GM10266 (cell line): ENCODE data around the gene LIMCH1.

ENCODE experiments used
- DNase-seq: peaks from one replicate; pipeline ENCODE4 v3.0.0; 2012; ENCODE audit errors: extremely low spot score
- CTCF ChIP-seq: IDR thresholded peaks from 2 replicates; pipeline ENCODE4 v1.5.1; 2012; ENCODE audit warnings: mild to moderate bottlenecking, low read depth; ENCODE audit not compliant: control insufficient read depth, insufficient read depth; ENCODE audit errors: missing control alignments

LIMCH1 gene

GRCh38 chr4:41575207-41575606, 37.2 kb downstream of the LIMCH1 start:
- no peak for TF ChIP-seq CTCF
- no peak for DNase-seq

- TF ChIP-seq CTCF, result no peak
- DNase-seq, result no peak
These were observed 37.7 kb downstream of the LIMCH1 start for GRCh38 chr4:41575665-41576064.

DNA sequence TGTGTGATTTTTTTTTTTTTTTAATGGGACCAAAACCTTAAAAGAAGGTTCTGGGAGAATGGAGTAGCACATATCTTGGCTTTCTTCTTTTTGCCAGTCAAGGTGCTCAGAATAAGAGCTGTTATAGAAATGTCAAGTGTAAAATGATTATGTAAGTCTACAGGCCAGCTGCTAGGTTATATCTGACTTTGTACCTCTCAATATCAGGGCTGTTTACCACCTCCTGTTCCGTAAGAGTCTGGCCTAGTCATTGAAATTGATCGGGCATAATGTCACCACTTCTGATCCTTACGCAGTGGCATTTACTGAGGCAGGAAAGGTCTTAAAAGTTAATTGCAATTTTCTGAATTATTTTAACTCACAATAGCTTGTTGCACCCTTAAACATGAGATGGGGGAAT, 41.1 kb downstream of the LIMCH1 start:
- DNase-seq, result no peak
- TF ChIP-seq CTCF, result no peak

DNA sequence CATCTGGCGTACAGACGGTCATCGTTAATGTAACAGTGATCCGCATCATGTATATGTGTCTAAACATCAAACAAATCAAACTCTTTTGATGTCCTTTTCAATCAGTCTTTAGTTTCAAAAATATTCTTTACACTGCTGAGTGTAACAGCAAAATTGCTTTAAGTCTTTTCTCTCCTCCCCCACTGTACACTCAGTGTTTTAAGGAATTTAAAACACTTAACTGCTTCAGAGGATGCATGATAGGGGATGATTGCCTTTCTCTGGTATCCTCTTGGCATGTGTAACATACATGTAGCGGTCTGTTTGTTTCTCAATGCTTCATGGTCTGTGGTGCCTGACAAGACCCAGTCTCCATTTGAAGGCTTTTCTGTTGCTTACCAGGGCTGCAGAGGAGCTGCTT, 41.6 kb downstream of the LIMCH1 start:
- no peak for DNase-seq
- no peak for TF ChIP-seq CTCF

DNA sequence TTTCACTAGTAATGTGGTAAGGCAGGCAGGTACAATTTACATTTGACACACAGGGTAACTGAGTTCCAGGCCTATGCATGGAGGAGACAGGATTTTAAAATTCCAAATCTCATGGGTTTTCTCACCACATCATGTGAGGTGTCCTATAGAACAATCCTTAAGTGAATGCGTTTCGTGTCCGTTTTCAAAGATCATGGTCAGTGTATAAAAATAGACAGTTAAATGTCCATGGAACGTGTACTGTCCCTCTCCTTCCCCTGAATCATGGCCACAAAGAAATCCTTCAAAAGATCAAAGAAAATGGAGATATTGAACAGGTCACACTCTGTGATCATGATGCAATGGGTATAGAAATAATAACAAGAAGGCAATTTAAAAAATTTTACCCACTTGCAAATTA, 42.0 kb downstream of the LIMCH1 start:
- DNase-seq, result no peak

DNA sequence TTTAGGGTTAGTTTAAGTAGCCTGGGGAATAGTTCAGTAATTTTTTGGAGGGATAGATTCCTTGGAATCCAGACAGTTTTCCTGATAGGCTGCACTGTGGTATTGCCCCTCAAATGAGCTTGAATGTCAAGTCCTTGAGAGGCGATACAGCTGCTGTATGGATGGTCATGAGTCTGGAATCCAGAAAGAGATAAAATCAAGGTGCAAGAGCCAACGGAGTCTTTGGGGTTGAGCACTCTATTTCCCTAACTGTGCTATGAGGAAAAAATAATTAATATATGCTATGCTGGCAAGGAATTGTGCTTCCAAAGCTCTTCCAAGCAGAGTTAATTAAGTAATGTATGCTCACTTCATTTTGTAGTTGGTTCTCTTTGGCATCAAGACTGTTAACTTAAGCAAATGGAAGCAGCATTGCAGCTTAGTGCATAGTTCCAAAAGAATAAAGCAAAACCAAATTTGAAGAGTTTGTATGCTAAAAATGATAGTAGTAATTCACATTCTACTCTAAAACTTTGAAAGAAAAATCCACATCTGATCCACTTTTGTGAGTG, 48.8 kb downstream of the LIMCH1 start:
- no peak for DNase-seq
- no peak for TF ChIP-seq CTCF

More for the DNA sequence above, 42.0 kb downstream of the LIMCH1 start:
- no peak for TF ChIP-seq CTCF

- DNase-seq, result no peak
- TF ChIP-seq CTCF, result no peak
These were observed 49.3 kb downstream of the LIMCH1 start for GRCh38 chr4:41587286-41587685.
